GM18499 (cell line): ENCODE measurements around the gene EWSR1.
"Not testable (repeated sequence)": the region's sequence is repeated elsewhere in the genome, so short reads cannot be mapped to it uniquely, and the experiment has no call there.

Source experiments
- ATAC-seq: cut with Tn5 transposase; IDR thresholded peaks from one replicate; pipeline ENCODE4 v1.9.1; 2021; ENCODE audit warnings: moderate number of reproducible peaks; ENCODE audit not compliant: insufficient read depth, unreplicated experiment

Gene EWSR1

DNA sequence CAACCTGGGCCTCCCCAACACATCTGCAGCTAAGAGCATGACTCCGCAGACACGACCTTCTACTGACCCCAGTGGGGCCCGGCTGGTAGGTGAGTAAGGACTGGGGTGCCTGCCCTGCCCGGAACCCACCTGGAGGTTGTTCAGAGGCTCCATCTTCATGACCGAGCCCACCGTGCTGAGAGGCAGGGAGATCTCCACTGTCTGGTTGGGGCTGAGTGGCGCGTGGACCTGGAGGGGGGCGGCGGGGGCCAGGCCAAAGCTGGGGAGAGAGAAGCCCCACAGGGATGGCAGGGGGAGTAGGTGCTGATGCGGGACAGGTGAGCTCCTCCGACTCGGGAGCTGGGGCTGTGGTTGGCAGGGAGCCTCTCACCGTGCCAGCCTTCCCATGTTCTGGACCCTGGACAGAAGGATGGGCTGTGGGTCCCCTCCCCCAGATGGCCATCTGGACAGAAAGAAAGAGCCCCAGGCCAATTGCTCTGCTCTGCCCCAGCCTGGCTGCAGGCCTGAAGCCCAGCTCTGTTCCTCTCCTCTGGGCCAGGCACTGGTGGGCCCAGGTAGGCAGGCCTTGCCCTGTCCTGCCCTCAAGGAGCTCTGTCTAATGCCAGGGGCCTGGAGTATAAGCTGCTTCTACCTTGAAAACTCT, 63.7 kb downstream of the EWSR1 start:
- no peak for ATAC-seq

- ATAC-seq, result no peak
These were observed 64.9 kb downstream of the EWSR1 start for GRCh38 chr22:29332886-29333496.

- ATAC-seq, result no peak
These were observed 66.1 kb downstream of the EWSR1 start for GRCh38 chr22:29334148-29334547.

DNA sequence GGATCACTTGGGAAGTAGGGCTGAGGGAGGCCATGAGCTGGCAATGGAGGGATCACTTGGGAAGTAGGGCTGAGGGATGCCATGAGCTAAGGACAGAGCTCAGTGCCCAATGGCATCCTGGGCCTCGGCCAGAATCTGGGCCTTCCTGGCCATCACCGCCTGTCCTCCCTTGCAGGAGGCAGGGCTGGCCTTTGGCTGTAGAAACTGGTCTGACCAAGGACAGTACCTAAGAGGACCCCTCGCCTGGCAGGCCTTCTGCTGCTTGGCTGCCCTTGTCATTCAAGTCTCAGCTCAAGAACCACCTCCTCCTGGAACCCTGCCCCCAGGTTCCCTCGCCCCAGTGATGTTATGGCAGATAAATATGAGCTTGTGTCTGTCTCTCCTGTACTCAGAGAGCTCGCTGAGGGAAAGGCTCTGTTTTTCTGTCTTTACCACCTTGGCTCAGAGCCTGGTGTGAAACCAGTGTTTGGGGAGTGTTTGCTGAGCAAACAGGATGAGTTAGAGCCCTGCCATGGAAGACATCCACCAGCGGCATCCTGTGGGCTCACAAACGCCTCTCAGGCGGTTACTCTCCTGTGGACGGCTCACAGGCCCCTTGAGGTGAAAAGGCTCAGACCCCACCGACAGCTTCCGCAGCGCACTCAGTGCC, 66.8 kb downstream of the EWSR1 start:
- no peak for ATAC-seq

- ATAC-seq, result no peak
These were observed 67.6 kb downstream of the EWSR1 start for GRCh38 chr22:29335656-29336055.

GRCh38 chr22:29336751-29337490, 68.9 kb downstream of the EWSR1 start:
- no peak for ATAC-seq

DNA sequence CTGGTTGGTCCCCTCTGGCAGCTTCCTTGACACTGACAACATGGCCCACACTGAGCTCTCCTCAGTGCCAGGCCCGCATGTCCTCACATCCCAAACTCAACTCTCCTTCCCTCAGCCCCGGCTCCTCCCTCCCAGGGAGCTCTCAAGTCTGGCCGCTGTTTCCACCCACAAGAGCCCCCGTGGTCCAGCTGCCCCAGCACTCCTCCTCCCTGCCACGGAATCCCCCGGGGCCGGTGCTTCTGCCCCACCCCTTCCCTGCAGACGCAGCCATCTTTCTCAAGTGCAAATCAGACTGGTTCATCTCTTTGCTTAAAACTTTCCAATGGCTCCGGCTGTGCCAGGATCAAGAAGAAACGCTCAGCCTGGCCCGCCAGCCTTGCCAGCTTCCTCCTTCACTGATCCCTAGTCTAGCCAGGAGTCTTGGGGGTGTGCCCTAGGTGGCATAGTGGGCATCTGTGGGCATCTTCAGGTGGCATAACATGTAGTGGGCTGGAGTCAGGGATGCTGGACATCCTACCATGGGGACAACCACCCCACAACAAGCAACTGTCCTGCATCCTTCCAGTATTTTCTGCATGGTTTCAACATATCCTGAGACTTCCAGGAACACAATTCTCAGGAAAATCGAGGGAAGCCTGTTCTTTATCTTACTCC, 69.7 kb downstream of the EWSR1 start:
- no peak for ATAC-seq

DNA sequence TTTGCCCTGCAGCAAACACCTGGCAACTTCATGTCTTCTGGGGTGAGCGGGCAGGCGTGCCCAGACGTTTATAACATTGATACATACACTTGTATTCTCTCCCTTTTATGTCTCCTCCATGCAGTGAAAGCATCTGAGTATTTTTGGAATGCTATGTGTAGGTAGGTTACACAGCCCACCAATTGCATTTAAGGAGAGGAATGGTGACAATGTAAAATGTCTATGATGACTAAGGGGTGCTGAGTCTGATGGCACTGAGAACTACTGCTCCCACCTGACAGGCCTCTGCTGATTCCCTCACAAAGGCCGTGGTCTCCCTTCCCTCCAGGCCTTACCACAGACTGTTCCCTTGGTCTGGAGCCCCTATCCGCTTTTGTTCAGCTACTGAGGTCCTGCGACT, 70.3 kb downstream of the EWSR1 start:
- no peak for ATAC-seq

DNA sequence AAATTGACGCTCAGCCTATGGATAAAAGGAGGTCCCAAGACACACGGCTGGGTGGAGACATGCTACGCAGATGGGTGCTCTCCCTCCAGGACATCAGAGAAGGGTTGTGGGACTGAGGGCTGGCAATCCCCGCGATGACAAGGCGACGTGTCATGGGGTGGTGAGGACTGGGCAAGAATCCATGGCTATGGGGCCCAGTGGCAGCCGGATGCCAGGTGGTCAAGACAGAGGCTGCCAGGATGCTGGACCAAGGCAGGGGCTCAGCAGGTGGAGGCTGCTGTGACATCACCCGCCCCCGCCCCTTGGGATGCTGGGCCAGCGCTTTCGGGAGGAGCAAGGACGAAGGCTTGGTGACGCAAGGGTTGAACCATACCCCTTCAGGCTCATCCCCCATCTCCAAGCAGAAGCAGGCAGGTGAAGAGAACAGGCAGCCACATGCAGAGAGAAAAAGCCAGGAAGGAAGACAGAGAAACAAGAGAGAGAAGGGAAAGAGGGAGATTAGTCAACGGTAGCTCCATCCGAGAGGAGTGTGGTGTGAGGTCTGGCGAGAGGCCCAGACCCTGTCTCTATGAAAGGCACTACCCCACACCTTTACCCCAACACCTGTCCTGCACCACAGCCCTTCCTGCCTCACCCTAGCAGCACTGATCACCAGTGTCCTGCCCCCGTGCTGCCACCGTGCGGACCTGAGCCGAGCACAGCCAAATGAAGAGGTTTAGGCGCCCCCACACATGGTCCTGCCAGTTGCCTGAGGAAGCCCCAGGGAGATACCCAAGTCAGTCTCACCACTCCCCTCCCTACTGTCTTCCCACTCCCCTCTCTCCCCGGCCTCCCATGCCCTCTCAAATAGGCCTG, 71.5 kb downstream of the EWSR1 start:
- ATAC-seq, result no peak

DNA sequence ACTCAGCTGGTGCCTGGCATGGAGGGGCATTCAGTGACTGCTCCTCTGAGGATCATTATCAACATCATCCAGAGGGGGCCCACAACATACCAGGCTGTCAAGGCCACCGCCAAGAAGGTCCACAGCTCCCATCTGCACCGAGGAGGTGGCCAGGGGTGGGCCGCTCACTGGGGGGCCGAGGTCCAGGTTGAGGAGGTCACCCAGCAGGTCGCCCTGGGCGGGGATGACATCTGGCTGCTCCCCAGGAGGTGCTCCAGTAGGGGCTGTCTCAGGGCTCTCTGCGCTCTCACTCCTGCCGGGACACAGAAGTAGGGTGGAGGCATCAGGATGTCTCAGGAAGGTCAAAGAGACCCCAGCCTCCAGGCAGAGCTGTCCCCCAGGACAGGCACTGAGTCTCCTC, 72.5 kb downstream of the EWSR1 start:
- ATAC-seq, result no peak

GRCh38 chr22:29341056-29341848, 73.2 kb downstream of the EWSR1 start:
- ATAC-seq, result no peak

- no peak for ATAC-seq
These were observed 73.7 kb downstream of the EWSR1 start for GRCh38 chr22:29341849-29342127.

DNA sequence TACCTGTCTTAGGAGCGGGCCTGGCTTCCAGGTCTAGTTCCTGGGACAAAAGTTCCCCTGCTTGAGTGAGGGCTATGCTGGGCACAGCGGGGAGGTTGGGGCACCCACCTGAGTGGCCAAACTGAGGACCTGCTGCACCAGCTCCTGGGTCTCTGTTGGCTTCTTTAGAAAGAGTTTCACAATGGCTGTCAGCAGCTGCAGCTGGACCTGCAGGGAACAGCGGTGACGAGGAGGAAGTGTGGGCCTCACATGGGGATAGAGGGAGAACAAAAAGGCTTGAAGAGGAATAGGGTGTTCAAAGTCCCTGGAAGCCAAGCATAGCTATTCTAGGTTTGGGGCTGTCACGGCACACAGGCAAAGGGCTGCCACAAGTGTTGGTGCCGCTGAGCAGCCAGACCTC, 74.1 kb downstream of the EWSR1 start:
- no peak for ATAC-seq

DNA sequence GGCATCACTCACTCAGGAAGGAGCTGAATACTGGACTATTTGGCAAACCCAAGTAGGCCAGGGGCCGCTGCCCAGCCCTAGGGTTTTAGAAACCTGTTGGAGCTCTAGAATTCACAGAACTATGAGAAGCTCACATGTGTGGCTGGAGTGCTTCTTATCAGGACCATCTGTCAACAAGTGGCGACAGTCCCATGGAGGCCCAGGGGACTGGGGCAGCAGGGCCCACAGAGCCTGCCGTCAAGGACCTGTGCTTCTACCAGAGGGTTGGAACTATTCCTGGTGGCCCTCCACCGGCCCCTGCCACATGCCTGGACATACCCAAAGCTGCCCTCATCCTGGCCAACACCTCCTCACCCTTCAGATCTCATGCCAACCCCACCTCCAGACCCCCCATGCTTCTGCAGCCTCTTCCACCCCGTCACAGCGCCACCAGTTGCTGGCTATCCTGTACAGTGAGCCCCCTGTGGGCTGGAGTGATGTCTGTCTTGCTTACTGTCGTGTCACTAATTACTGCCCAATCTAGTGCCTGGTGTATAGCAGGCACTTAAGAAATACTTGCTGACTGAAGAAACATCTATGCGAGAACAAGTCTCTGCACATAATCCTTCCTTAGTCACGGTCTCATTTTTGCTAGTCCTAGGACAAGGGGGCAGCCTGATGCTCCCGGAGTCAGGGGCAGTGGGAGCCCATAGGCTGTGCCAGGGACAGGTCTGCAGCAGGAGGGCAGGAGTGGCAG, 74.7 kb downstream of the EWSR1 start:
- ATAC-seq, result no peak

GRCh38 chr22:29343313-29343805, 75.3 kb downstream of the EWSR1 start:
- ATAC-seq, result no peak

DNA sequence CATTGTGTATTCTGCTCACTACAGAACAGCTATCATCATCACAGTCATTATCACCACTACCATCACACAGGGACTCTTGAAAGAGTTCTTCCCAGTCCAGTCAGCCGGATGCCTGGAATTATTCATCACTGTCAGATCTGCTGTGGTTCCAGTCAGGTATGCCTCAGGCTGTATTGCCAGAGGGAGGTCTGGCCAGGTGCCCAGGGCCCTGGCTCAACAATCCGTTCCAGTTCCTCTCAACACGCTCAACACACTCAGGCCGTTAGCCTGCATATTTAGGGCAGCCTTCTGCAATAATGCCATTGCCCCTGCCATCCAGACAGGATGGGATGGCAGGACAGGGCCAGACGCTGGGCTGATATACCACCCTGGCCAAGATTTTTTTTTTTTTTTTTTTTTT, 76.1 kb downstream of the EWSR1 start:
- ATAC-seq, result no peak

DNA sequence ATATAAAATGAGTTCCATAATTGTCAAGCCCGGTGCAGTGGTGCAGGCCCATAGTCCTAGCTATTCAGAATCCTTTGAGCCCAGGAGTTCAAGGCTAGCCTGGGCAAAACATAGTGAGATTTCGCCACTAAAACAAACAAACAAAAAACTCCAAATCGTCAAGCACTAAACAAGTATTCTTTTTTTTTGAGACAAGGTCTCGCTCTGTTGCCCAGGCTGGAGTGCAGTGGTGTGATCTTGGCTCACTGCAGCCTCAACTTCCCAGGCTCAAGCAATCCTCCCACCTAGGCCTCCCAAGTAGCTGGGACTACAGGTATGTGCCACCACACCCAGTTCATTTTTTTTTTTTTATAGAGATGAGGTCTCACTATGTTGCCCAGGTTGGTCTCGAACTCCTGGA, 76.8 kb downstream of the EWSR1 start:
- ATAC-seq, result not testable (repeated sequence)

DNA sequence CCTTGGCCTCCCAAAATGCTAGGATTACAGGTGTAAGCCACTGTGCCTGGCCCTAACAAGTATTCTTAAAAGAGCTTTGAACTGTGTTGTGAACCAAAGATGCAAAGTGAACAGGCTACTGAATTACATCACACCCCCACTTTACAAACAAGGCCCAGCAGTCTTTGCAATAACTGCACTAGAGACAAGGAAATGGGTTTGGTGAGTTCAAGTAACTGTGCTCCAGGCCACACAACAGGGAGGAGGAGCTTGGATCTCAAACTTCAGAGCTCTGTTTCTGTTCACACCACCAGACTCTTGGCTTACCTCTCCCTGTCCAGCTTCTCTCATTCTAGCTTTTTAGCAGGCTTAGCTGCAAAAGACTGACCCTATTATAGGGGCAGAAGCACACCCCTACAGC, 77.9 kb downstream of the EWSR1 start:
- no peak for ATAC-seq
